Measurements from ENCODE around the gene PARP16. TPM values are rescaled to one million over a fixed set of nuclear protein-coding genes. Genes with fewer than 3 reads are reported as not detected.
"Not testable (repeated sequence)": the region's sequence is repeated elsewhere in the genome, so short reads cannot be mapped to it uniquely, and the experiment has no call there.

Gene PARP16
- polyA plus RNA-seq, 5 donors: 18.2 to 21.6 (median 19.8) TPM

GRCh38 chr15:65245096-65245856 lies 41.4 kb downstream of the PARP16 start:
- DNase-seq: peak; percentile 61 to 63

GRCh38 chr15:65244638-65245037 lies 42.0 kb downstream of the PARP16 start:
- no peak for DNase-seq

GRCh38 chr15:65236443-65236842 lies 50.2 kb downstream of the PARP16 start:
- not testable (repeated sequence) for DNase-seq

GRCh38 chr15:65233696-65234095 lies 53.0 kb downstream of the PARP16 start:
- no peak for DNase-seq

GRCh38 chr15:65232520-65232919 lies 54.2 kb downstream of the PARP16 start:
- DNase-seq: no peak

- DNase-seq: no peak
Measured at GRCh38 chr15:65231306-65231705, 55.4 kb downstream of the PARP16 start.

- DNase-seq: not testable (repeated sequence)
Measured at GRCh38 chr15:65226901-65227300, 59.8 kb downstream of the PARP16 start.

- no peak for DNase-seq
Measured at GRCh38 chr15:65226221-65226620, 60.5 kb downstream of the PARP16 start.

- no peak for DNase-seq
Measured at GRCh38 chr15:65223996-65224395, 62.7 kb downstream of the PARP16 start.

- DNase-seq: no peak
Measured at GRCh38 chr15:65222891-65223290, 63.8 kb downstream of the PARP16 start.

GRCh38 chr15:65221697-65222096 lies 65.0 kb downstream of the PARP16 start:
- DNase-seq: no peak

GRCh38 chr15:65219137-65219536 lies 67.5 kb downstream of the PARP16 start:
- DNase-seq: no peak

- DNase-seq: no peak
Measured at GRCh38 chr15:65217526-65218482, 68.9 kb downstream of the PARP16 start.

GRCh38 chr15:65215496-65215895 lies 71.2 kb downstream of the PARP16 start:
- no peak for DNase-seq

GRCh38 chr15:65214010-65214409 lies 72.7 kb downstream of the PARP16 start:
- DNase-seq: no peak

- no peak for DNase-seq
Measured at GRCh38 chr15:65213241-65213640, 73.4 kb downstream of the PARP16 start.

GRCh38 chr15:65212097-65212496 lies 74.6 kb downstream of the PARP16 start:
- DNase-seq: no peak

- peak; percentile 80 to 83 for DNase-seq
Measured at GRCh38 chr15:65211482-65211982, 75.2 kb downstream of the PARP16 start.

- DNase-seq: no peak
Measured at GRCh38 chr15:65210770-65211481, 75.8 kb downstream of the PARP16 start, which contains the start of gene CILP. CILP (minus strand) TSS chr15:65211473; CDS start chr15:65209755, 1,718 bp downstream.

GRCh38 chr15:65209701-65210643 lies 76.7 kb downstream of the PARP16 start:
- DNase-seq: no peak

GRCh38 chr15:65208647-65209046 lies 78.0 kb downstream of the PARP16 start:
- DNase-seq: no peak
